Activated naive CD8-positive, alpha-beta T cell treated with anti-CD3 and anti-CD28 coated beads for 36 hours (primary cell): Measurements from ENCODE around the gene TNK1. TPM values are rescaled to one million over a fixed set of nuclear protein-coding genes. Genes with fewer than 3 reads are reported as not detected.
"Not testable (repeated sequence)": the region's sequence is repeated elsewhere in the genome, so short reads cannot be mapped to it uniquely, and the experiment has no call there.

Experiments
- DNase-seq: peaks from one replicate; pipeline ENCODE4 v3.0.0; 2021
- H3K27ac Mint-ChIP-seq: one replicate; pipeline ENCODE4 v1.8.0; 2022; ENCODE audit warnings: mild to moderate bottlenecking, moderate library complexity, mixed read lengths
- H3K27me3 Mint-ChIP-seq: one replicate; pipeline ENCODE4 v1.8.0; 2022; ENCODE audit warnings: mild to moderate bottlenecking, mixed read lengths
- H3K36me3 Mint-ChIP-seq: one replicate; pipeline ENCODE4 v1.8.0; 2021; ENCODE audit warnings: mild to moderate bottlenecking, mixed read lengths
- H3K4me1 Mint-ChIP-seq: one replicate; pipeline ENCODE4 v1.8.0; 2021; ENCODE audit warnings: mixed read lengths
- H3K4me3 Mint-ChIP-seq: one replicate; pipeline ENCODE4 v1.8.0; 2022; ENCODE audit warnings: mild to moderate bottlenecking, moderate library complexity, mixed read lengths
- H3K9me3 Mint-ChIP-seq: one replicate; pipeline ENCODE4 v1.8.0; 2022; ENCODE audit warnings: mixed read lengths
- total RNA-seq, 2 experiments: library from RNA; stranded (reverse); gene quantifications; one replicate each; pipeline ENCODE4 v1.2.3, GENCODE V29; 2021

Gene TNK1
- total RNA-seq, 2 experiments from 2014 or later = 4.3 to 5.0 TPM

DNA sequence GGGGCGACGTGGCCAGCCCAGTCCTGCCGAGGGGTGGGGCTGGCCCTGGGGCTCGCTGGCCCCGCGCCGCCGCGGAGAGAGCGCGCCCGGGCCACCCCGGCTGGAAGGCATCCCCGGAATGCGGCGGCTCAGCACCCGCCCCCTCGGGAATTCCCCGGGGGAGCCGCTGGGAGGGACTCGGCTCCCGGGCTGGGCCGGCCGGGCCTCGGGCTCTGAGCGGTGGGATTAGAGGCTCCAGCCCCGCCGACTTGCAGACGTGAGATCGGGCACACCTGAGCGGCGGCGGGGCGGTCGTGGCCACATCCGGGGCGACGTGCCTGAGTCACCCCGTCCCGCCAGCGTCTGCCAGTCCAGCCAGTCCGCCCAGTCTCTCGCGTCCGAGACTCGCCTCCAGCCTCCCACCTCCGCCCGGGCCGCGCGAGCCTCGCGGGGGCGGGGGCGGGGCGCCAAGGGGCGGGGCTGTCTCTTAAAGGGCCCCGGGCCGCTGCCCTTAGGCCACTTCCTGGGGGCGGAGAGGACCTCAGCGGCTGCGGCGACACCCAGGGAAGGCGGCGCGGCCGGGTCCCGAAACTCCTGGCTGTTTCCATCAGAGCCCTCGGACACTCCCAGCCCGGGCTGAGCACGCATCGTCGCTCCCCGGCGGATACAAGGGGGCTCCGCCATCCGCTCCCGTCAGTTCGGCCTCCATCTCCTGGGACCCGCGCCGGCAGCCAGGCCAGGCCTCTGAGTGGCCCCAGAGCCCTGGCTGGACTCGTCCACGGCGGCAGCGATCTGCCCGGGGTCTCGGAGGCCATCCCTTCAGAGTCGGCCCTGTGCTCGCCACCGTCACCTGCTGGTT is 29.0 kb upstream of the TNK1 start, which contains the start of gene KCTD11:
KCTD11 (plus strand) TSS at position 498 of the 838 bp plus-strand sequence.
- Mint-ChIP-seq H3K4me1 (peaks cover 45% of the 10 kb centered on the region), H3K36me3 (peaks cover 28% of the 10 kb centered on the region), H3K9me3 (no peaks in the 10 kb centered on the region), H3K27me3 (no peaks in the 10 kb centered on the region), H3K27ac (peak within 1 kb of the TSS; percentile 80), H3K4me3 (peak within 1 kb of the TSS; percentile 86)
- peak; percentile 85 for DNase-seq

DNA sequence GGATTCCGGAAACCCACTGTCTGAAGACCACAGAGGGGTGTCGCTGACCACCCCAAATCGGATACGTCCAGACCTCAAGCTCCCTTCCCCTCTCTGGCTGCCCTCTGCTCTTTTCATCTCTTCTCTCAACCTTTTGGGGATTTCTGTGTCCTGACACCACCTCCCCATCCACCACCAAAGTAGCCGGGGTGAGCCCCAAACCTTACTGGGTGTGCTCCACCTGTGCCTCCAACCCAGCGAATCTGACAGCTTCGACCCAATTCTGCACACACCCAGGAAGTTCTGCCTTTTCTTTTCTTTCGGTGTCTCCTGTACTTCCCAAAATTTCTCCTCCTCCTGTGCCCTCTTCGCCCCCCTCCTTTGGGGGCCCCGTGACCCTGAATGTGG is 28.4 kb upstream of the TNK1 start:
- H3K4me1 Mint-ChIP-seq = peaks cover 45% of the 10 kb centered on the region
- DNase-seq = no peak
- H3K4me3 Mint-ChIP-seq = peak overlapping the region; percentile 86
- peak overlapping the region; percentile 47 for H3K27ac Mint-ChIP-seq
- H3K9me3 Mint-ChIP-seq = no peaks in the 10 kb centered on the region
- no peaks in the 10 kb centered on the region for H3K27me3 Mint-ChIP-seq
- peaks cover 28% of the 10 kb centered on the region for H3K36me3 Mint-ChIP-seq

DNA sequence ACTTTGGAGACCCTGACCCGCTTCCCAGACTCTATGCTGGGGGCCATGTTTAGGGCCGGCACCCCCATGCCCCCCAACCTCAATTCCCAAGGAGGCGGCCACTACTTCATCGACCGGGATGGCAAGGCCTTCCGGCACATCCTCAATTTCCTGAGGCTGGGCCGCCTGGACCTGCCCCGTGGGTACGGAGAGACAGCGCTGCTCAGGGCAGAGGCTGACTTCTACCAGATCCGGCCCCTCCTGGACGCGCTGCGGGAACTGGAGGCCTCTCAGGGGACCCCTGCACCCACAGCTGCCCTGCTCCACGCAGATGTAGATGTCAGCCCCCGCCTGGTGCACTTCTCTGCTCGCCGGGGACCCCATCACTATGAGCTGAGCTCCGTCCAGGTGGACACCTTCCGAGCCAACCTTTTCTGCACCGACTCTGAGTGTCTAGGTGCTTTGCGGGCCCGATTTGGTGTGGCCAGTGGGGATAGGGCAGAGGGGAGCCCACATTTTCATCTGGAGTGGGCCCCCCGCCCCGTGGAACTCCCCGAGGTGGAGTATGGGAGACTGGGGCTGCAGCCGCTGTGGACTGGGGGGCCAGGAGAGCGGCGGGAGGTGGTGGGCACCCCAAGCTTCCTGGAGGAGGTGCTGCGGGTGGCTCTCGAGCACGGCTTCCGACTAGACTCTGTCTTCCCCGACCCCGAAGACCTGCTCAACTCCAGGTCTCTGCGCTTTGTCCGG is 27.8 kb upstream of the TNK1 start:
- peak overlapping the region; percentile 47 for H3K27ac Mint-ChIP-seq
- peaks cover 45% of the 10 kb centered on the region for H3K4me1 Mint-ChIP-seq

DNA sequence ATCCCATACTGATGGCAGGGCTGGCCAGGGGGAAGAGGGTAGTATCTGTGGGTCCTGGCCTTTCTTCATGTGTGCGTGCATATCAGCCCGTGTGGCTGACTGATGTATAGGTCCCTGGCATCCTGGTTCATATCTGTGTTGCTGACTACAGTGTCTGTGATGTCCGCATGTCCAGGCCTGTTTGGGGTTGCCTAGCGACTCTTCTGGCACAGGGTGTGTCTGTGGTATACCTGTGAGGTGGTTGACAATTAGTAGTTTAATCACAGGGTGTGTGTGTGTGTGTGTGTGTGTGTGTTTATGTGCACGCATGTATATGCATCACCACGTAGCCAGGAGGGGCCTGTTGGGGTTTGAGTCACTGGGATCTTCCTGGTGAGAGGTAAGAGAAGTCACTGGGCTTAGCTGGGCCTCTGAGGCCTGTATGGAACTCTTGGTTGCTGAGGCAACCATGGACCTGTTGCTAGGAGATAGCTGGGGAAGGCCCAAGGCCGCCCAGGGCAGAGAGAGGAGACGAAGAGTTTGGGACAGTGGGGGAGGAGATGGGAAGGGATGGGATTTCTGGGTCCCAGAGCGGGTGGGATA is 26.5 kb upstream of the TNK1 start:
- Mint-ChIP-seq H3K4me3 (peak overlapping the region; percentile 11), H3K4me1 (peaks cover 42% of the 10 kb centered on the region), H3K27me3 (no peaks in the 10 kb centered on the region), H3K36me3 (peaks cover 22% of the 10 kb centered on the region), H3K9me3 (no peaks in the 10 kb centered on the region), H3K27ac (peak overlapping the region; percentile 57)
- peak; percentile 46 for DNase-seq

More for the DNA sequence above, 27.8 kb upstream of the TNK1 start:
- no peaks in the 10 kb centered on the region for H3K27me3 Mint-ChIP-seq
- no peak for DNase-seq
- no peaks in the 10 kb centered on the region for H3K9me3 Mint-ChIP-seq
- H3K4me3 Mint-ChIP-seq = peak overlapping the region; percentile 86
- peaks cover 28% of the 10 kb centered on the region for H3K36me3 Mint-ChIP-seq

DNA sequence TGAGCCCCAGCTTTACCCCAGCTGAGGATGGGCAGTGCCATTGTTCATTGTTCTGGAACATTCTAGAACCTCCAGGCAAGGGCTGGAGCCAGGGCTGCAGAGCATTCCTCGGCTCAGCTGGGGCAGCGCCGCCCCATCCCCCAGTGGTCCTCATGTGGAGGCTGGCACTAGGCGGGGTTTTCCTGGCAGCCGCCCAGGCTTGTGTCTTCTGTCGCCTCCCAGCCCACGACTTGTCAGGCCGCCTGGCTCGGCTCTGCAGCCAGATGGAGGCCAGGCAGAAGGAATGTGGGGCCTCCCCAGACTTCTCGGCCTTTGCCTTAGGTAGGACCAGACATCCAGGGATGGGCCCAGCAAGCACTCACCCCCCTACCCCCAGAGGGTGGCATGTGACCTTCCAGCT is 25.8 kb upstream of the TNK1 start, which contains the start of gene TMEM95:
TMEM95 (plus strand) TSS at position 104 of the 400 bp plus-strand sequence; CDS start at position 153, 49 bp downstream.
- H3K4me3 Mint-ChIP-seq = peak within 1 kb of the TSS; percentile 11
- no peaks in the 10 kb centered on the region for H3K9me3 Mint-ChIP-seq
- H3K36me3 Mint-ChIP-seq = peaks cover 17% of the 10 kb centered on the region
- no peaks in the 10 kb centered on the region for H3K27me3 Mint-ChIP-seq
- peak within 1 kb of the TSS; percentile 57 for H3K27ac Mint-ChIP-seq
- peaks cover 36% of the 10 kb centered on the region for H3K4me1 Mint-ChIP-seq
- DNase-seq = no peak

DNA sequence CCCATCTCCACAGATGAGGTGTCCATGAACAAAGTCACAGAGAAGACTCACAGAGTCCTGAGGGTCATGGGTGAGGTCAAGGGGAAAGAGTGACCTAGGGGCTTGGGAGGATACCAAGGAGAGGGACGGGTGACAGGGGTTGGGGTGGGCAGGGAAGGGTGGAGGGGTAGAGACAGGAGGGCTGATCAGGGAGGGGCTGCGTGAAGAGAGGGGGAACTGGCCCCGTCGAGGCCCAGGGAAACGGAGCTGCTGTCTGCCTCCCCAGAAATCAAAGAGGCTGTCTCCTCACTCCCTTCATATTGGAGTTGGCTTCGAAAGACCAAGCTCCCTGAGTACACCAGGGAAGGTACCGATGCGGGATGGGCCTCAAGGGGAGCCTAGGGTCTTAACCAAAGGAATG is 25.3 kb upstream of the TNK1 start:
- no peak for DNase-seq
- no peaks in the 10 kb centered on the region for H3K9me3 Mint-ChIP-seq
- peaks cover 33% of the 10 kb centered on the region for H3K4me1 Mint-ChIP-seq
- H3K27me3 Mint-ChIP-seq = no peaks in the 10 kb centered on the region
- H3K27ac Mint-ChIP-seq = no peak overlapping the region
- peaks cover 13% of the 10 kb centered on the region for H3K36me3 Mint-ChIP-seq
- no peak overlapping the region for H3K4me3 Mint-ChIP-seq

DNA sequence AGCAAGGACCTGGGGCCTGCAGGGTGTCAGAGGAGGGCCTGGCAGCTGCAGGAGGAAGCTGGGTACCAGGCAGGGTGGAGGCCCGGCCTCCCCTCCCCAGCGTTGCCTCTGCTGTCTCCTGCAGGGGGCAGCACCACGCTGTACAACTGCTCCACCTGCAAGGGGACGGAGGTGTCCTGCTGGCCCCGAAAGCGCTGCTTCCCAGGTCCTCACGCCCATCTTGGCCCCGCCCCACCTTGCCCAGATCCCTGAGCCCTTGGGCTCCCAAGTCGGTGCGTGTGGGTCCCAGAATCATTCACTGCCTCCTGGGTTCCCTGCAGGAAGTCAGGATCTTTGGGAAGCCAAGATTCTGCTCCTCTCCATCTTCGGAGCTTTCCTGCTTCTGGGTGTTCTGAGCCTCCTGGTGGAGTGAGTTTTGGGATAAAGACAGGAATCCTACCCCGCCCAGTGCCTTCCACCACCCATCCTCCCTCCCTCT is 24.8 kb upstream of the TNK1 start:
- Mint-ChIP-seq H3K4me1 (peaks cover 27% of the 10 kb centered on the region), H3K9me3 (no peaks in the 10 kb centered on the region), H3K36me3 (peaks cover 7% of the 10 kb centered on the region), H3K4me3 (no peak overlapping the region), H3K27me3 (no peaks in the 10 kb centered on the region), H3K27ac (no peak overlapping the region)
- DNase-seq = peak; percentile 87

DNA sequence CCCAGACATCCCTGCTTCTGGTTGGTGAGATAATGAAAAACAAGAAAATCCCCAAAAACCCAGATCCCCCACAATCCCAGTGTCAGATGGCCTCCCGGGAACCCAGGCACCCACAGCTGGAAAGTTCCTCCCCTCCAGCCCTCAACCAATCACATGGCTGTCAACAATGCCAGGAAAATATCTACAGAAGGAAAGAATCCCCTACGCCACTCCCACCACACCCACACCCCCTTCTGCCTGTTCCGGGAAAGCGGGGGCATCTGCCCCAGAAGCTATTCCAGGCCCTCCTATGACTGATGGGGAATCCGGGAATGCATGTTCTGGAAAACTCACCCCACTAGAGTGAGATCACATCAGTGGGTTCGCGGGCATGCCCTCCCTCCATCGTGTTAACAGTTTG is 24.1 kb upstream of the TNK1 start:
- Mint-ChIP-seq H3K27me3 (no peaks in the 10 kb centered on the region), H3K36me3 (peaks cover 4% of the 10 kb centered on the region), H3K27ac (no peak overlapping the region), H3K4me1 (peaks cover 24% of the 10 kb centered on the region), H3K9me3 (no peaks in the 10 kb centered on the region), H3K4me3 (no peak overlapping the region)
- DNase-seq = no peak

DNA sequence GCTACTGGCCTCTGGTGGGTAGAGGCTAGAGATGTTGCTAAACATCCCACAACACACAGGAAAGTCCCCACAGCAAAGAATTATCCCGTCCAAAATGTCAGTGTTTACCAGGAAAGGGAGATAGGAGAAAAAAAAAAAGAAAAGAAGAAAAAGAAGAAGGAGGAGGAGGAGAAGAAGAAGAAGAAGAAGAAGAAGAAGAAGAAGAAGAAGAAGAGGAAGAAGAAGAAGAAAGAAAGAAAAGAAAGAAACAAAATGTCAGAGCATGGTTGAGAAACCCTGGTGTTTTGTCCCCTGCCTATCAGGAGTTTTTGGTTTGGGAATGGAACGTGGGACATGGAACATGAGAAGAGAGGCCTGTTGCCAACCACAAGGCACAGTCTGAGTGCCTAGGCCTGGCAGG is 23.5 kb upstream of the TNK1 start:
- no peak for DNase-seq
- H3K4me3 Mint-ChIP-seq = no peak overlapping the region
- peaks cover 3% of the 10 kb centered on the region for H3K36me3 Mint-ChIP-seq
- H3K9me3 Mint-ChIP-seq = no peaks in the 10 kb centered on the region
- no peaks in the 10 kb centered on the region for H3K27me3 Mint-ChIP-seq
- peaks cover 22% of the 10 kb centered on the region for H3K4me1 Mint-ChIP-seq
- H3K27ac Mint-ChIP-seq = no peak overlapping the region

DNA sequence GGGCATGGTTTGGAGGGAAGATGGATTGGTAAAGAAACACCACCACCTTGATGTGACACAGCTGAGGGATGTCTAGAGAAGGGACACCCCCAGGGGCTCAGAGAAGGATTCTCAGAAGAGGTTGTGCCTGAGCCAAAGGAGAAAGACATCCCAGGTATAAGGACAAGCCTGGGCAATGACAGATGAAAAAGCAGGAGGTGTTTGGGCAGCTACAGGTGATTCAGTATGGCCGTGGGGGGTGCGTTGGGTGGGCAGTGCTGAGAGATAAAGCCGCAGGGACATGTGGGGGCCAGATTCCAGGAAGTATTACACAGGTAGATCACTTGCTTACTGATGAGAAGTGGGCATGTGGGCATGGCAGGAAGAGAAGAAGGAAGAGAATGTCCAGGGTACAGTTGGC is 19.0 kb upstream of the TNK1 start:
- H3K4me1 Mint-ChIP-seq = no peaks in the 10 kb centered on the region
- H3K4me3 Mint-ChIP-seq = no peak overlapping the region
- H3K27ac Mint-ChIP-seq = no peak overlapping the region
- DNase-seq = no peak
- H3K9me3 Mint-ChIP-seq = no peaks in the 10 kb centered on the region
- no peaks in the 10 kb centered on the region for H3K27me3 Mint-ChIP-seq
- no peaks in the 10 kb centered on the region for H3K36me3 Mint-ChIP-seq

DNA sequence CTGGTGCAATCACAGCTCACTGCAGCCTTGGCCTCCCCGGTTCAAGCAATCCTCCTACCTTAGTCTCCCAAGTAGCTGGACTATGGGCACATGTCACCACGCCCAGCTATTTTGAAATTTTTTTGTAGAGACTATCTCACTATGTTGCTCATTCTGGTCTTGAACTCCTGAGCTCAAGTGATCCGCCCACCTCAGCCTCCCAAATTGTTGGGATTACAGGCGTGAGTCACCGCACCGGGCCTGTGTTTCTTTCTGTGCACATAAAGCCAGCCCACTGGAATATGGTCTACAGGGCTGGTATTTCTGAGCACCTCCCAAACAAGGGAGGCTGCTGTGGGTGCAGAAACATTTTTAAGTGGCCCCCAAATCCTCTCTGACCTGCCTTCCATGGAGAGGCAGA is 17.6 kb upstream of the TNK1 start:
- no peak overlapping the region for H3K4me3 Mint-ChIP-seq
- no peak overlapping the region for H3K27ac Mint-ChIP-seq
- no peaks in the 10 kb centered on the region for H3K36me3 Mint-ChIP-seq
- H3K9me3 Mint-ChIP-seq = no peaks in the 10 kb centered on the region
- no peak for DNase-seq
- no peaks in the 10 kb centered on the region for H3K4me1 Mint-ChIP-seq
- H3K27me3 Mint-ChIP-seq = no peaks in the 10 kb centered on the region

DNA sequence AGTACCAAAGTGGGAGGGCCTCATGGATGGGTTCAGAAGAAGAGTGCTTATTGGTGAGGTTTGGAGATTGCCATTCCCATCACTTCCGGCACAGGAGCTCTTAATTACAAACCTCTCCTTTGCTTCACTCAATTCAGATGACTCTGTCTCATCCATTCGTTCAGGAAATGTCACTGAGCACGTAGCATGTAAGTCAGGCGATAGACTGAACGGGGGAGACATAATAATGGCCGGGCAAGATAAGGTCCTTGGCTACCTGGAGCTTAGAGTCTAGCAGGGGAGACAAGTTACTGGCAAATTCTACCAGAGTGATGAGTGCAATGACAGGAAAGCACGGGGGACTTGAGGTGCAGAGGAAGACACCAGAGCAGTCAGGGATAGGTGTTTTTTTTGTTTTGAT is 14.9 kb upstream of the TNK1 start:
- H3K9me3 Mint-ChIP-seq, H3K4me3 Mint-ChIP-seq, H3K27ac Mint-ChIP-seq, H3K4me1 Mint-ChIP-seq, DNase-seq, H3K27me3 Mint-ChIP-seq, H3K36me3 Mint-ChIP-seq: not testable (repeated sequence)

DNA sequence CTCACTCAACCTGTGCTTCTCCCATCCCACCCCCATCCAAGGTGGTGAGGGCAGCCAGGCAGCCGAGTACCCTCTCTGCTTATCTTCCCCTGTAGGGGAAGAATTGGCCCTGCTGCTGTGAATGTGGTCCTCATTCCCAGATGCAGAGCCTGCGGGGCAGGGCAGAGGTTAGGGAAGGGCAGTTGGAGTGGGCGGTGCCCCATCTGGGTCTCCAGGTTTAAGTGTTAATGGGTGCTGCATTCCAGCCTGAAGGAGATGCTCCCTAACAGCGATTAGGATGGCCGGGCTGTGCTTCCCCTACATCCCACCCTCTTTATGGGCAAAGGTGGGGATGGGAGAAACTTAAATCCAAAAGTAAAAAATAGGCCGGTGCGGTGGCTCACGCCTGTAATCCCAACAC is 13.8 kb upstream of the TNK1 start:
- H3K4me3 Mint-ChIP-seq = no peak overlapping the region
- DNase-seq = no peak
- H3K4me1 Mint-ChIP-seq = no peaks in the 10 kb centered on the region
- no peak overlapping the region for H3K27ac Mint-ChIP-seq
- H3K27me3 Mint-ChIP-seq = no peaks in the 10 kb centered on the region
- no peaks in the 10 kb centered on the region for H3K9me3 Mint-ChIP-seq
- no peaks in the 10 kb centered on the region for H3K36me3 Mint-ChIP-seq

DNA sequence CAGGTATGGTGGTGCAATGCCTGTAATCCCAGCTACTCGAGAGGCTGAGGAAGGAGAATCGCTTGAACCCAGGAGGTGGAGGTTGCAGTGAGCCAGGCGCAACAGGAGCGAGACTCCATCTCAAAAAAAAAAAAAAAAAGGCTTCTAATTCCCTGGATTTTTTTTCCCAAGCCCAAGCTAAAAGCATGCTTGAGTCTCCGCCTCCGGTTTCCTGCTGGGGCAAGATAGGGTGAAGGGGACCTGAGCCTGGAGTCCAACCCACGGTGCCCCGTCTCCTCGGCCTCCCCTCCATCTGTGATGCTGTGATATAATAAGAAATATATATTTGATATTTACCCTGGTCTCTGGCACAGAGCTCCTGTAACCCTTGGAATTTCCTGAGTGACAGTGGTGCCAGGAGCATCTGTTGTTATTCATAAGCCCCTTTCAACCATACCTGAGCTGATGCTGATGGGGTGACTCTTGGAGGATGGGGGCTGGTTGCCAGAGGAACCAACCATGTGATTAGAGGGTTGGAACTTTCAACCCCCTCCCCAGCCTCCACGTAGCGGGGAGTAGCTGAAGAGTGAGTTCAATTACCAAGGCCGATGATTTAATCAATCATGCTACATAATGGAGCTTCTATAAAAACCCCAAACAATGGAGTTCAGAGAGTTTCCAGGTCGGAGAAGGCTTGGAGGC is 12.8 kb upstream of the TNK1 start:
- H3K27ac Mint-ChIP-seq = no peak overlapping the region
- no peak for DNase-seq
- H3K36me3 Mint-ChIP-seq = no peaks in the 10 kb centered on the region
- no peaks in the 10 kb centered on the region for H3K4me1 Mint-ChIP-seq
- no peaks in the 10 kb centered on the region for H3K9me3 Mint-ChIP-seq
- no peak overlapping the region for H3K4me3 Mint-ChIP-seq
- H3K27me3 Mint-ChIP-seq = no peaks in the 10 kb centered on the region

DNA sequence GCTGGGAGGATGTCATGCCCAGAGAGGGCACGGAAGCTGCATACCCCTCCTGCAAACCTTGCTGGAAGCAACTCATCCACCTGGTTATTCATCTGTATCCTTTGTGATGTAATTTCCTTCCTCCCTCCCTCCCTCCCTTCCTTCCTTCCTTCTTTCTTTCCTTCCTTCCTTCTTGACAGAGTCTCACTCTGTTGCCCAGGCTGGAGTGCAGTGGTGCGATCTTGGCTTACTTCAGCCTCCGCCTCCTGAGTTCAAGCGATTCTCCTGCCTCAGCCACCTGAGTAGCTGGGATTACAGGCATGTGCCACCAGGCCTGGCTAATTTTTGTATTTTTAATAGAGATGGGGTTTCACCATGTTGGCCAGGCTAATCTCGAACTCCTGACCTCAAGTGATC is 12.3 kb upstream of the TNK1 start:
- not testable (repeated sequence) for H3K4me3 Mint-ChIP-seq, H3K36me3 Mint-ChIP-seq, H3K27me3 Mint-ChIP-seq, H3K27ac Mint-ChIP-seq, H3K4me1 Mint-ChIP-seq, H3K9me3 Mint-ChIP-seq, DNase-seq
